ENCODE data around the gene TAOK2. TPM values are rescaled to one million over a fixed set of nuclear protein-coding genes. Genes with fewer than 3 reads are reported as not detected.

The TAOK2 gene
- polyA plus RNA-seq, 3 donors = 1.1 to 19.2 (median 2.3) TPM

DNA sequence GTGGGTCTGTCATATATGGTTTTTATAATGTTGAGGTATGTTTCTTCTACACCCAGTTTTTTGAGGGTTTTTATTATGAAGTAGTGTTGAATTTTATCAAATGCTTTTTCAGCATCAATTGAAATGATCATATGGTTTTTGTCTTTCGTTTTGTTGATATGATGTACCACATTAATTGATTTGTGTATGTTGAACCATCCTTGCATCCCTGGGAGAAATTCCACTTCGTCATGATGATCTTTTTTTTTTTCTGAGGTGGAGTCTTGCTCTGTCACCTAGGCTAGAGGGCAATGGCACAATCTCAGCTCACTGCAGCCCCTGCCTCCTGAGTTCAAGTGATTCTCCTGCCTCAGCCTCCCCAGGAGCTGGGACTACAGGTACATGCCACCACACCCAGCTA, 25.8 kb upstream of the TAOK2 start:
- Histone ChIP-seq H3K9ac (ENCODE audit: insufficient read depth, low read length, poor library complexity, severe bottlenecking) (no peak overlapping the region), H3K27me3 (ENCODE audit: control insufficient read depth in 2 of 2, insufficient read depth in 2 of 2, low read length in 2 of 2) (no peaks in the 10 kb centered on the region), H3K36me3 (replicated peaks in 1 of 2; ENCODE audit: control insufficient read depth in 1 of 2, insufficient read depth in 2 of 2, low read length in 2 of 2) (no peaks in the 10 kb centered on the region), H2AFZ (ENCODE audit: insufficient read depth, low read depth, low read length, poor library complexity, severe bottlenecking) (no peak overlapping the region), H3K4me2 (replicated peaks; ENCODE audit: extremely low read depth, low read length, poor library complexity, severe bottlenecking) (no peak overlapping the region), H3K4me1 (ENCODE audit: control insufficient read depth in 1 of 2, insufficient read depth in 2 of 2, low read length in 2 of 2) (no peaks in the 10 kb centered on the region), H3K27ac (ENCODE audit: low read depth in 1 of 2, low read length in 2 of 2) (no peak overlapping the region), H3K79me2 (ENCODE audit: insufficient read depth, low read length) (no peaks in the 10 kb centered on the region), H4K20me1 (ENCODE audit: insufficient read depth, low read length) (no peaks in the 10 kb centered on the region), H3K9me3 (replicated peaks in 1 of 2; ENCODE audit: control insufficient read depth in 1 of 2, insufficient read depth in 1 of 2, low read length in 2 of 2) (peaks cover 0 to 4% of the 10 kb centered on the region in 2 donors), H3K4me3 (replicated peaks in 1 of 3; ENCODE audit: low read depth in 2 of 3, low read length in 3 of 3) (no peak overlapping the region)
- TF ChIP-seq CTCF (IDR thresholded peaks at IDR 0.05) = no peak
- H3K4me1 Mint-ChIP-seq = no peaks in the 10 kb centered on the region
- peaks cover 0 to 6% (median 3%) of the 10 kb centered on the region in 3 donors for H3K27me3 Mint-ChIP-seq (ENCODE audit: low read depth in 3 of 3)
- intact Hi-C loops (cut with micrococcal nuclease) = loop anchor here (2.0 to 10.0 kb wide), 3 partner anchors 57 to 77 kb away; partner anchors contain the start of gene C16orf92 (in 1 of the 2)
- no peaks in the 10 kb centered on the region for H3K36me3 Mint-ChIP-seq
- WGBS (ENCODE audit: insufficient coverage) = no CpG with 5 or more reads among the region's 2 CpGs
- H3K27ac Mint-ChIP-seq = no peak overlapping the region
- no peak overlapping the region for H3K4me3 Mint-ChIP-seq
- no peak for DNase-seq
- H3K9me3 Mint-ChIP-seq = peaks cover 0 to 11% (median 7%) of the 10 kb centered on the region in 7 donors

DNA sequence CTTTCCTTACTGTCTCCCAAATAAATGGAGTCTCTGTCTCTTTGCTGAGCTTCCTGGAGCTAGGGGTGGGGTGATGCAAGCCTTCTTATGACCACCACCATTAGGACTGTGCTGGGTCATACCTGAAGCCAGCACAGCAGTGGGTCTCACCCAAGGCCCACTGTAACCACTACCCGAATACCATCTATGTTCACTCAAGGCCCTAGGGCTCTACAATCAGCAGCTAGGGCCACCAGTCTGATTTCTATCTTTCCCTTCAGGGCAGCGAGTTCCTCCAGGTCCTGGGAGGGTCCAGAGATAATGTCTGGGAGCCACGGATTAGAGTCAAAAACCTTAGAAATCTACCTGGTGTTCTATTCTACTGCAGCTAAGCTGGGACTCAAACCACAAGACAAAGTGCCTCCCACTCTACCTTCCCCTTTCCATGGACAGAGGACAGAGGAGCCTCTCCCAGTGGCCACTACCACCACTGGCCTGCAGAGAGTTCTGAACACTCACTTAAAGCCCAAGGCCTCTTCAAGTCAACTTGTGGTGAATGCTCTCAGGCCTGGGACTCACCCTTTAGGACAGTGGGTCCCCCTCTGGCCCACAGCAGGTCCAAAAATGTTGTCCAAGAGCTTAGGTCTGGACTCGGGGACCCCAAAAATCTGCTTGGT, 22.7 kb upstream of the TAOK2 start:
- H4K20me1 ChIP-seq (ENCODE audit: insufficient read depth, low read length) = no peaks in the 10 kb centered on the region
- WGBS (ENCODE audit: insufficient coverage) = 90% methylated on average over 3 of the region's 4 CpGs
- H3K4me2 ChIP-seq (replicated peaks; ENCODE audit: extremely low read depth, low read length, poor library complexity, severe bottlenecking) = no peak overlapping the region
- peaks cover 0 to 4% of the 10 kb centered on the region in 2 donors for H3K9me3 ChIP-seq (replicated peaks in 1 of 2; ENCODE audit: control insufficient read depth in 1 of 2, insufficient read depth in 1 of 2, low read length in 2 of 2)
- H2AFZ ChIP-seq (ENCODE audit: insufficient read depth, low read depth, low read length, poor library complexity, severe bottlenecking) = no peak overlapping the region
- Mint-ChIP-seq H3K36me3 (no peaks in the 10 kb centered on the region), H3K4me3 (no peak overlapping the region), H3K4me1 (no peaks in the 10 kb centered on the region), H3K27me3 (ENCODE audit: low read depth in 3 of 3) (peaks cover 0 to 5% (median 2%) of the 10 kb centered on the region in 3 donors), H3K27ac (no peak overlapping the region), H3K9me3 (peaks cover 0 to 11% (median 7%) of the 10 kb centered on the region in 7 donors)
- H3K36me3 ChIP-seq (replicated peaks in 1 of 2; ENCODE audit: control insufficient read depth in 1 of 2, insufficient read depth in 2 of 2, low read length in 2 of 2) = no peaks in the 10 kb centered on the region
- H3K9ac ChIP-seq (ENCODE audit: insufficient read depth, low read length, poor library complexity, severe bottlenecking) = no peak overlapping the region
- no peaks in the 10 kb centered on the region for H3K27me3 ChIP-seq (ENCODE audit: control insufficient read depth in 2 of 2, insufficient read depth in 2 of 2, low read length in 2 of 2)
- no peaks in the 10 kb centered on the region for H3K4me1 ChIP-seq (ENCODE audit: control insufficient read depth in 1 of 2, insufficient read depth in 2 of 2, low read length in 2 of 2)
- H3K27ac ChIP-seq (ENCODE audit: low read depth in 1 of 2, low read length in 2 of 2) = no peak overlapping the region
- intact Hi-C loops (cut with micrococcal nuclease) = no loop called here
- H3K79me2 ChIP-seq (ENCODE audit: insufficient read depth, low read length) = no peaks in the 10 kb centered on the region
- no peak for TF ChIP-seq CTCF (IDR thresholded peaks at IDR 0.05)
- no peak overlapping the region for H3K4me3 ChIP-seq (replicated peaks in 1 of 3; ENCODE audit: low read depth in 2 of 3, low read length in 3 of 3)
- no peak for DNase-seq
